Measurements from ENCODE around the gene MOSPD3.

MOSPD3 gene

DNA sequence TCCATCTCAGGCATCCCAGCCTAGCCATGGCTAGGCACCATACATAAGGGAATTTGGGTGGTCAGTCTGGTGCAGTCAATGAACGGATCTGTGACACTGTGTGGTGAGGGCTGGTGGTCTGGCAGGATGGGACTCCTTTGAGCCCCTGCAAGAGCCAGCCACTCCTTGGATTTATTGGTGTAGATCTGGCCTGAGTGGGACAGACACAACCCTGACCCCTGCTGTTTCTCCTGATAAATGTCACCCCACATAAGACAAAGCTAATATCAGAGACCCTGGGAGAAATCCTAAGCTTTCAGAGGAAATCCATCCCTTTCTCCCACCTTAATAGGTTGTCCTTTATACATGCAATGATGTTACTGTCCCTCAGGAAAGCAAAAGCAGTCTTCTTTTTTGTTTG lies 23.9 kb upstream of the MOSPD3 start:
- no peak for DNase-seq (ENCODE audit: insufficient read length, low spot score)
- FAIRE-seq: no peak

DNA sequence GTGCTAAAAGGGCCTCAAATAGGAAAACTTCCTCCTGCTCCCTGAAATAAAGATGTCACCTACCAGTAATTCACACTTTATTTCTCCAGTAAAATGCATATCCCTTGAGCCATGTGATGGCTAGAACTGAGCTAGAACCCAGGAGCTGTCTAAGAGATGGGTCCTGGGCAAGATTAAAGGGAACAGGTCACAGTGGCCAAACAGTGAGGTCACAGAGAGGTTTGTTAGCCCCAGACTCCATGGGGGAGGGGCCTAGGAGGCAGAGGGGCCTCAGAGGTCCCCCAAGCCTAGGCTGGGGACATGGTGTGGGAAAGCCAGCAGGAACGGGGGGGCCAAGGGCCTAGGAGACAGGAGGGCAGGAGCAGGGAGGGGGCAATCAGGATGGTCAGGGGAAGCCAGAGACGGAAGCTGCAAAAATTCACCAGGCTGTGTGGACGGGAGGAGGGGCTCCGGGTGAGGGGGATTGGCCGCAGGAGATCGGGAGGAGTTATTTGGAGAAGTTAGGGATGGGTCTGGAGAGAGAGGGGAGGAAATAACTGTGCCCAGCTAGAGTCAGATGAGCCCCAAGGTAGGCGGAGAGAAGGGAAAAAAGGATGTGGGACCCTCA lies 22.9 kb upstream of the MOSPD3 start:
- FAIRE-seq: no peak
- no peak for DNase-seq (ENCODE audit: insufficient read length, low spot score)

DNA sequence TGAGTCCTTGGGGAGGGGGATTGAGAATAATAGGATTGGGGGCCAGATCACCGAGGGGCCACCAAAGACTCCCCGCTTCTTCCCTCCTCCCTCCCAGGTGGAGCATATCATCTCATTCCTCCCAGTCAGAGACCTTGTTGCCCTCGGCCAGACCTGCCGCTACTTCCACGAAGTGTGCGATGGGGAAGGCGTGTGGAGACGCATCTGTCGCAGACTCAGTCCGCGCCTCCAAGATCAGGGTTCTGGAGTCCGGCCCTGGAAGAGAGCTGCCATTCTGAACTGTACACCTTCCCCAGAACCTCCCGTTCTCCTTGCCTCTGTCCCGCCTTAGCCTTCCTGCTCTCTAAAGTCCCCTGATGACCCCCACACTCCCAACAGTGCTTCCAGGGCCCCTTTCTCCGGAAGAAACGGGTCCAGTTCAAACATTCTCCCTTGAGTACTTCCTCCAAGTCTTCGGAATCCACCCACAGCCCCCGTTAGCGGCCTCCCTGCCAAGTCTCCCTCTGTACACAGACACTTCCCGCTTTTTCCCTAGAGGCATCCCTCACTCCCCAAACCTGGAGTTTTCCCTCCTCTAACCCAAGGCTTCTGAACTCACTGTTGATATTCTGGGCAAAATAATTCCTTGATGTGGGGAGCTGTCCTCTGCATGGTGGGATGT lies 22.1 kb upstream of the MOSPD3 start:
- DNase-seq (ENCODE audit: insufficient read length, low spot score): no peak
- FAIRE-seq: no peak

DNA sequence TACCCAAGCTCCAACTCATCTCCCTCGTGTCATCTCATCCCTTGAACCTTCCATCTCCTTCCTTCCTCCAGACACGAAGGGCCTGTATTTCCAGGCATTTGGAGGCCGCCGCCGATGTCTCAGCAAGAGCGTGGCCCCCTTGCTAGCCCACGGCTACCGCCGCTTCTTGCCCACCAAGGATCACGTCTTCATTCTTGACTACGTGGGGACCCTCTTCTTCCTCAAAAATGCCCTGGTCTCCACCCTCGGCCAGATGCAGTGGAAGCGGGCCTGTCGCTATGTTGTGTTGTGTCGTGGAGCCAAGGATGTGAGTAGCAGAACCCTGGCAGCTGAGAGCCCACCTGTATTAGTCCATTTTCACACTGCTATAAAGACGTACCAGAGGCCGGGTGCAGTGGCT lies 20.7 kb upstream of the MOSPD3 start:
- FAIRE-seq: no peak

DNA sequence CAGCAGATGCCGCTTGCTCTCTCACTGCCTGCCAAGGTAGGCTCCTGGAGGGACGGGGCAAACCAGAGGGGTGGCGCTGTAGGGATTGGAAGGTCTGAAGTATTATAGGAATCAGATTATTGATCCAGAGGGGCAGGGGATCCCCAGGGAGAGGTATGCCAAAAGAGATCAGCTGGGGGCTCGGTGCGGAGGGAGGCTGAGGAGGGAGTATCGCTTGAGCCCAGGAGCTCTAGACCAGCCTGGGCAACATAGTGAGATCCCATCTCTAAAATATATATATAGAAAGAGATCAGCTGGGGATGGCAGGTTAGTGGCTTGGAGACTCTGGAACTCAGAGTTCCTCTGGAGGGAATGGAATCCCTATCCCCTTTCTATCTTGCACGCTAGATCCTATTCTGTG lies 17.2 kb upstream of the MOSPD3 start:
- DNase-seq (ENCODE audit: insufficient read length, low spot score): no peak
- FAIRE-seq: no peak

More for the DNA sequence above, 20.7 kb upstream of the MOSPD3 start:
- no peak for DNase-seq (ENCODE audit: insufficient read length, low spot score)

DNA sequence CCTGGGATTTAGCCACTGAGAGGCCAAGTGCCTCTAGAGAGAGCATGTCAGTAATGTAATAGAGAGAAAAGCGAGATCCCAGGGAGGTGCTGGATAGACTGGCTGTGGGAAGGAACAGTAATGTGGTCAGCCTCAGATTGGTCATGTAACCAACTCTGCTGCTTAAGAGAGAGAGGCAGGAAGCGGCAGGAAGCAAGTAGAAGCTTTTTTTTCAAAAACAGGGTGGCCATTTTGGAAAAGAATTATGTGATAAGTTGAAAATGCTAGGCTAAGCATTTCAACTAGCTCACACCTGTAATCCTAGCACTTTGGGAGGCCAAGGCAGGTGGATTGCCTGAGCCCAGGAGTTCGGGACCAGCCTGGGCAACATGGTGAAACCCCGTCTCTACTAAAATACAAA lies 13.9 kb upstream of the MOSPD3 start:
- no peak for FAIRE-seq
- DNase-seq (ENCODE audit: insufficient read length, low spot score): no peak

DNA sequence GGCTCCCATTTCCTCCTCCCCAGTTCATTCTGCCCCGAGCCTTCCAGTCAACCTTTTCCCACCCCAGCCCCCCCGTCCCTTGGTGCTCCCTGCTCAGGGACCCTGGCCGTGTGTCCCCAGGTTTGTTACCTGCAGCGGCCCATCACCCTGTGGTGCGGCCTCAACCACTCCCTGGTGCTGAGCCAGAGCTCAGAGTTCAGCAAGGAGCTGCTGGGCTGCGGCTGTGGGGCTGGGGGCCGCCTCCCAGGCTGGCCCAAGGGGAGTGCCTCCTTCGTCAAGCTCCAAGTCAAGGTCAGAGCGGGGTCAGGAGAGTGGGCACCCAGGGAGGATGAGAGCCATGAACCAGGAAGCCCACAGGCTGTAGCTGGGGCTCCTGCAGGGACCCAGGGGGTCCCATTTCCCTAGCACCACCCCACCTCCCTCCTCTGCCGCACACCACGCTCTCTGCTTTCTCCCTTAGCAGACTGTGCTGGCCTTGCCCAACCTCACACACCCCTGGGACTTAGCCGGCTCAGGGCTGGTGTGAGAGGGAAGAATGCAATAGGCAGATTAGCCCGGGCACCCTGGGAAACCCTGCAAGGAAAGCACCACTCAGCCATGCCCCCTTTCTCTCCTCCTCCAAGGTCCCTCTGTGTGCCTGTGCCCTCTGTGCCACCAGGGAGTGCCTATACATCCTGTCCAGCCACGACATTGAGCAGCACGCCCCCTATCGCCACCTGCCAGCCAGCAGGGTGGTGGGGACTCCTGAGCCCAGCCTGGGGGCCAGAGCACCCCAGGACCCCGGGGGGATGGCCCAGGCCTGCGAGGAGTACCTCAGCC lies 12.2 kb upstream of the MOSPD3 start:
- FAIRE-seq: no peak
- no peak for DNase-seq (ENCODE audit: insufficient read length, low spot score)

DNA sequence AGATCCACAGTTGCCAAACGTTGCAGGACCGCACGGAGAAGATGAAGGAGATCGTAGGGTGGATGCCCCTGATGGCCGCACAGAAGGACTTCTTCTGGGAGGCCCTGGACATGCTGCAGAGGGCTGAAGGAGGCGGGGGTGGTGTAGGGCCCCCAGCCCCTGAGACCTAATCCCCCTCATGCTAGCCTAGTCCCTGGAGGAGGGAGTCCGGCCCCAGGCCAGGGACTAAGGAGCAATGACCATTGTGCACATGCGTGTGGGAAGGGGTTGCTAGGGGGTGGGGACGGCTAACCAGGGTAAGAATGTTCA lies 11.7 kb upstream of the MOSPD3 start:
- no peak for FAIRE-seq
- no peak for DNase-seq (ENCODE audit: insufficient read length, low spot score)

DNA sequence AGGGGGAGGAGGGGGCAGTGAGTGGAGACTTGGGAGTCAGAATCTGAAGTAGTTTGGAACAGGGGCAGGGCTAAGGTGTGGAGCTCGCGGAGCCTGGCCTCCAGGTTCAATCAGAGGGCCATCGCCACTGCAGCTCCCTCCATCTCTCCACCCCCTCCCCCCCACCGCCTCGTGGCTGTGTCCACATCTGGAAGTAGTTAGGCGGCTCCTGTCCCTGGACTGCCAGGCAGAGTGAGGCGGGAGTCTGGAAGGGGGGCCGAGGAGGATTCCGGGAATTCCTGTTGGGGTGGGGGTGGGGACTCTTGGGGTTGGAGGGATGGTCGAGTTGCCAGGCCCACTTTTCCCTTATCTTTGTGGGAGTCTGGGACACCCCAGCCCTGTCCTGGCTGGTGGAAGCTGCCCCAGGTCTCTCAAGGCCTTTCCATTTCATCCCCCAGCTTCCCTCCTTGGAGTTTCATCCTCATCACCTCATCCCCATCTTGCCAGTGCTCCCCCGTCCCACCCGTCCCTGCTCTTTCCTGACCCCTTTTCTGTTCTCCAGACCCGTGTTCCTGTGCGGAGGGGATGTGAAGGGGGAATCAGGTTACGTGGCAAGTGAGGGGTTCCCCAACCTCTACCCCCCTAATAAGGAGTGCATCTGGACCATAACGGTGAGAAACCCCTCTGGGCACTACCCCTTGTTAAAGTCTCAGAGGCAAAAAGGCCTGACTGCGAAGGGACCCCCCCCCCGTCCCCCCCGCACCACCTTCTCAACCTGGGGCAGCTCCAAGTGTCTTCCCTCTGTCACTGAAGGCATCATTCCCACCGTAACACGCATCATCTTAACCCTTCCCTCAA lies 9.2 kb upstream of the MOSPD3 start:
- FAIRE-seq (no peak), DNase-seq (ENCODE audit: insufficient read length, low spot score) (peak; percentile 72)

DNA sequence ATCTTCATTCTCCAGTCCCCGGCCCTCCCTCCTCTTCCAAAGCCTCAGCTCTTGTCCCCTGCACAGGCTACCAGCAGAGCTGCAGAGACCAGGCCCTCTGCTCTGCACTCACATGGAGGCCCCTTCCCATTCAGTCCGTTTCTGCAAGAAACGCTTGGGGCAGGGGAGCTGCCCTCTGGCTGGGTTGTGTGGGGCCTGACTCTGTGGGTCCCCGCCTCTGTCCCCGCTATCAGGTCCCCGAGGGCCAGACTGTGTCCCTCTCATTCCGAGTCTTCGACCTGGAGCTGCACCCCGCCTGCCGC lies 8.7 kb upstream of the MOSPD3 start:
- FAIRE-seq (no peak), DNase-seq (ENCODE audit: insufficient read length, low spot score) (no peak)

DNA sequence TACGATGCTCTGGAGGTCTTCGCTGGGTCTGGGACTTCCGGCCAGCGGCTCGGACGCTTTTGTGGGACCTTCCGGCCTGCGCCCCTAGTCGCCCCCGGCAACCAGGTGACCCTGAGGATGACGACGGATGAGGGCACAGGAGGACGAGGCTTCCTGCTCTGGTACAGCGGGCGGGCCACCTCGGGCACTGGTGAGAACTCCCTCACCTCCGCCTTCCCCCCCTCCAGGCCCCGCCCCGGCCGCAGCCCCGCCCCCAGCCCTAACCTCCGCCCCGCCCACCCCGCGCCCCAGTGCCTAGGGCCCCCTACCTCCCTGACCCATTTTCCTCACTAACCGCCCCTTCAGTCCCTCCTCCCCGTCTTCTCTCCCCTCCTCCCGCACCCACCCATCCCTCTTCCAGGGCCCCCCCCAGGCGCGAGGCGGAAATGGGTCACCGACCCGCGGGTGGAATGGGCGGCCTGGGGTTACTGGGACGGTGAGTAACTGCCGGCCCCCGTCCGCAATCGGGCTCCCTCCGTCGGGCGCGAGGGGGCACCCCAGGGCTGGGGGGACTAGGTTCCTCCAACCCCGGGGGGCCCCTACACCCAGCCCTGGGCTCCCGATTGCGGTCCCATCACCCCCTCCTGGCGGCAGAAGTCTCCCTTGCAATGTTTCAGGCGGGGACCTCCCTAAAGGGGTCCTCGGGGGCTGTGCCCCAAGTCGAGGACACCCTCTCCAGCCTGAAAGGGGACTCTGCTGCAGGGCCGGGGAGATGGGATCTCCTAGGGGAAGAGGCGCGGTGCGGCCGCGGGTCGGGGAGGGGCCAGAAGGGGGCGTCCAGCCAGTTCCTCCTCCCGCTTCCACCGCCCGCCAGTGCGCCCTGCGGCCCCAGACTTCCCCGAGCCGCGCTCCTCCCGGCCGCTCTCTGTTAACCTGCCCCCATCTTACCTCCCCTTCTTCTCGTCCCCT lies 8.0 kb upstream of the MOSPD3 start:
- FAIRE-seq: no peak

DNA sequence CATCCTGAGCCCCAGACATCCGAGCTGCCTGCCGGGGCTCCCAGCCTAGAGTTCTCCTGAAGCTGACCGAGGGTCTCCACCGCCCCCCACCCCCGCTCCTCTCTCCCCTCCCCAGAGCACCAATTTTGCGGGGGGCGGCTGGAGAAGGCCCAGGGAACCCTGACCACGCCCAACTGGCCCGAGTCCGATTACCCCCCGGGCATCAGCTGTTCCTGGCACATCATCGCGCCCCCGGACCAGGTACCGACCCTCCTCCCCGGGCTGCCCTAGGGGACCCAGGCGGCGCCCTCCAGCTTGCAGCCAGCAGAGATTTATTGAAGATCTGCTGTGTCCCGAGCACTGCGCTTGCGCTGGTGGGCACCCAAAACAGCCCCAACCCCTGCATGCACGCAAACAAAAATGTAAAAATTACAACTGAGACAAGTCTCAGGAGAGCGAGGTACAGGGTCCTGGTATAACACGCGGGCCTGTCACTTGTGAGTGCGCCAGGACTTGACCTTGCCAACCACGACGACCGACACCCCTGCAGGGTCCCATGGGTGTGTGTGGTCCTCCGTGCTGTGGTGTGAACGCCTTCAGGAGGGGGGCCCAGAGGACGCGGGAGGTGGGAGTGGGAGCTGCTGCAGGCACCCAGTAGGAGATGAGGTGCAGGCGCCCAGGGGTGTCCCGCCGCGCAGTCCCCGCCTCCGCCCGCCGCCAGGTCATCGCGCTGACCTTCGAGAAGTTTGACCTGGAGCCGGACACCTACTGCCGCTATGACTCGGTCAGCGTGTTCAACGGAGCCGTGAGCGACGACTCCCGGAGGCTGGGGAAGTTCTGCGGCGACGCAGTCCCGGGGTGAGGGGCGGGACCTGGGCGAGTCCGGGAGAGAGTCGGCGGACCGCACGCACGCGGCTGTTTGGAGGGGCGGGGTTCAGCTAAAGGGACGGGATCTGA lies 7.1 kb upstream of the MOSPD3 start:
- DNase-seq (ENCODE audit: insufficient read length, low spot score) (no peak), FAIRE-seq (no peak)

More for the DNA sequence above, 8.0 kb upstream of the MOSPD3 start:
- DNase-seq (ENCODE audit: insufficient read length, low spot score): peak; percentile 68

DNA sequence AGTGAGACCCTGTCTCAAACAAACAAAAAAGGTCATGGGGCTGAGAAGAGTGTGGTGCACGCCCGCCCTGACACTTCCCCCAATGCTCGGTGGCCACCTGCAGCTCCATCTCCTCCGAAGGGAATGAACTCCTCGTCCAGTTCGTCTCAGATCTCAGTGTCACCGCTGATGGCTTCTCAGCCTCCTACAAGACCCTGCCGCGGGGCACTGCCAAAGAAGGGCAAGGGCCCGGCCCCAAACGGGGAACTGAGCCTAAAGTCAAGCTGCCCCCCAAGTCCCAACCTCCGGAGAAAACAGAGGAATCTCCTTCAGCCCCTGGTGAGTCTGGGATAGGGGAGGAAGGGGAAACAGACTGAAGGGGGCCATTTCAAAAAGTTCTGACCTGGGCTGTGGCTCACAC lies 6.0 kb upstream of the MOSPD3 start:
- FAIRE-seq (no peak), DNase-seq (ENCODE audit: insufficient read length, low spot score) (no peak)

DNA sequence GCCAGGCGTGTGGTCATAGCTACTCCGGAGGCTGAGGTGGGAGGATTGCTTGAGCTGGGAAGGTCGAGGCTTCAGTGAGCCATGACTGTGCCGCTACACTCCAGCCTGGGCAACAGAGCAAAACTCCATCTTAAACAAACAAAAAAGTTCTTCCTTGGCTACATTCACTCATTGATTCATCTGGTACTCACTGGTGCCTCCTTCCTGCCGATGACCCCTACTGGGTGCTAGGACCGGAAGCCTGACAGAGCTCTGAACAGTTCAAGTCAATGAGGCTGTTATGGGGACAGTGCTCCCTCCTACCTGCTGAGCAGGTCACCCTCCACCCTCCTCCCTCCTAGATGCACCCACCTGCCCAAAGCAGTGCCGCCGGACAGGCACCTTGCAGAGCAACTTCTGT lies 5.2 kb upstream of the MOSPD3 start:
- no peak for DNase-seq (ENCODE audit: insufficient read length, low spot score)
- no peak for FAIRE-seq

DNA sequence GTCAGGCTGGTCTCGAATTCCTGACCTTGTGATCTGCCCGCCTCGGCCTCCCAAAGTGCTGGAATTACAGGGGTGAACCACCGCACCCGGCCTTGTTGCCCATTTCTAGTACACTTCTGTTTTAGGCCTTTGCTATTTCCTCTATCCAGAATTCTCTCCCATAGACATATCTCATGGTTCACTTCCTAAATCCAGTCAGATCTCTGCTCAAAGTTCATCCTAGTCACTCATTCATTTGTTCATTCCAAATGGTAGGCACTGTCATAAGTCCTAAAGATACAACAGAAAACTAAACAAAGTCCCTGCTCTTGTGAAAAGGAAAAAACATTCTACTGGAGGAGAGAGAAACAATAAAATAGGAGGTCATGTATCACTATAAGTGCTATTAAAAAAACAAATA lies 2.4 kb upstream of the MOSPD3 start:
- no peak for DNase-seq (ENCODE audit: insufficient read length, low spot score)
- no peak for FAIRE-seq

DNA sequence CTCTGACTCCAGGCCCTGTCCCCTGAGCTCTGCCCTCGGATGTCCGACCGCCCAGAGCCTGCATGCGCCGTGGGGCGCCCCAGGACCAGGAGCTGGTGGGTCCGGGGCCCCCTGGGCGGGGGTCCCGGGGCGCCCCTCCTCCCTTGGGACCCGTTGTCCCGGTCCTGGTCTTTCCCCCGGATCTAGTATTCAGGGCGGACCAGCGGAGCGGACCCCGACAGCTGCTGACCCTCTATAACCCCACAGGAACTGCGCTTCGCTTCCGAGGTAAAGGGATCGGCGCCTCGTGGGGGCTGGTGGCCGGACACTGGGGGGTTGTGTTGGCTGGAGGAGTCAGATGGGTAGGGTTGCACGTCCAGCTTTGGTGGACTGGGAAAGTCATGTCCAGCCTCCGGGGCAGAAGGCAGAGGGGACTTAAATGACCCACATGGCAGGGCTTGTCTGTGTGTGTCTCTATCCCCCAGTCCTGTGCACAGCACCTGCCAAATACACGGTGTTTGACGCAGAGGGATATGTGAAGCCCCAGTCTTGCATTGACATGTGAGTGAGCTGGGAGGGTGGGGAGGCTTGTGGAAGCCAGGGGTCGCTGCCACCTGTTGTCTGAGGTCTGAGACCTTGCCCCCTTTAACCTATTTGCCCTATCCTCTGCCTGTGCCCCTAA lies 520 bp downstream of the MOSPD3 start:
- no peak for DNase-seq (ENCODE audit: insufficient read length, low spot score)
- FAIRE-seq: no peak

DNA sequence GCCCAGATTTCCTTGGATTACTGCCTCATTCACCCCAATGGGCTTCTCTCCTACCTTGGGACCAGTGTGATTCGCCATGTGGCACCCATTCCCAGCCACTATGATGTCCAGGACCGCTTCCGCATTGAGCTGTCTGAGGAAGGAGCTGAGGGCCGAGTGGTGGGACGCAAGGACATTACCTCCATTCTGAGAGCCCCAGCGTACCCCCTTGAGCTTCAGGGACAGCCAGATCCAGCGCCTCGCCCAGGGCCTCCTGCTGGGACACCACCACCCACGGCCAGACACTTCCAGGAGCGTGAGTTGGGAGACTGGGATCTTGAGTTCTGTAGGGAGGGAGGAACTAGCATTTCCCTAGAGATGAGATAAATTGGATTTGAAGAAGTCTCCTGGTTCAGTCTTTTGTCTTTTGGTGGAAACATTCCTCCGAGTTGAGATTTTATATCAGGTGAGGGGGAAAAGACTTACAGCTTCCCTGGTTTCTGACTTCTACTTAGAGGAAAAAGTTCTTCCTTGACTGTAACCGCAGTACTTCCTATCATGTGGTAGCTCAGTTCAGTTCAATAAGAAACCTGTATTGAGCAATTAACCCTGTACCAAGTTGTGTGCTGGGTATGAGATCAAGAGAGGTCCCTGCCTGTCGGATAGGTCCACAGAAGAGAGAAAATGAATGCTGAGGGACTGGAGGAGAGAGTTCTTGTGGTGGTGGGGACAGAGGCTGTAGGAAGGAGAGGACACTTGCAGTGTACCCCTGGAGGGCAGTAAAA lies 1.3 kb downstream of the MOSPD3 start:
- no peak for FAIRE-seq
- DNase-seq (ENCODE audit: insufficient read length, low spot score): no peak

DNA sequence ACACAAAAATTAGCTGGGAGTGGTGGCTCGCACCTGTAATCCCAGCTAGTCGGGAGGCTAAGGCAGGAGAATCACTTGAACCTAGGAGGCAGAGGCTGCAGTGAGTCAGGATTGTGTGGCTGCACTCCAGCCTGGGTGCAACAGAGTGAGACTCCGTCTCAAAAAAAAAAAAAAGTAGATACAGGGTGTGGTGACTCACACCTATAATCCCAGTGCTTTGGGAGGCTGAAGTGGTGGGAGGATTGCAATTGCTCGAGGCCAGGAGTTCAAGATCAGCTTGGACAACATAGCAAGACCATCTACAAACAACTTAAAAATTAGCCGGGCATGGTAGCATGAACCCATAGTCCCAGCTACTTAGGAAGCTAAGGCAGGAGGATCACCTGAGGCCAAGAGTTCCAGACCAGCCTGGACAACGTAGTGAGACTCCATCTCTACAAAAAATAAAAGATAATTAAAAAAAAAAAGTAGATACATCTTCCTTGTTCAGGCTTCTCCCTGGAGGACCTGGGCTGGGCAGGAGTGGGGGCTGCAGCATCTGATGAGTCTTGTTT lies 2.0 kb downstream of the MOSPD3 start:
- FAIRE-seq: no peak
- DNase-seq (ENCODE audit: insufficient read length, low spot score): no peak
